HFFc6 (cell line): ENCODE results near the gene AJUBA. TPM values are rescaled to one million over a fixed set of nuclear protein-coding genes. Genes with fewer than 3 reads are reported as not detected.
"Not testable (repeated sequence)": the region's sequence is repeated elsewhere in the genome, so short reads cannot be mapped to it uniquely, and the experiment has no call there.

Experiments
- DNase-seq: peaks from one replicate; pipeline ENCODE4 v3.0.0-alpha.2; 2018
- H3K27ac Mint-ChIP-seq: 2 replicates; pipeline ENCODE4 v1.8.0; 2020; ENCODE audit warnings: mild to moderate bottlenecking, mixed read lengths
- H3K27me3 Mint-ChIP-seq: 2 replicates; pipeline ENCODE4 v1.8.0; 2021; ENCODE audit warnings: mild to moderate bottlenecking, moderate library complexity, mixed read lengths; ENCODE audit not compliant: insufficient read depth
- H3K36me3 Mint-ChIP-seq: 2 replicates; pipeline ENCODE4 v1.8.0; 2021; ENCODE audit warnings: low read depth, mixed read lengths
- H3K4me1 Mint-ChIP-seq: 2 replicates; pipeline ENCODE4 v1.8.0; 2020; ENCODE audit warnings: low read depth, mixed read lengths
- H3K4me3 Mint-ChIP-seq: 2 replicates; pipeline ENCODE4 v1.8.0; 2020; ENCODE audit warnings: mild to moderate bottlenecking, moderate library complexity, mixed read lengths
- H3K9me3 Mint-ChIP-seq: 2 replicates; pipeline ENCODE4 v1.8.0; 2020; ENCODE audit warnings: mild to moderate bottlenecking, mixed read lengths
- total RNA-seq, 6 experiments: library from RNA; stranded (reverse); fragmentation: NEBNext Ultra II Directional; extraction: Animal tissue kit (Norgen Biotek cat#: 25700); gene quantifications; 2 replicates in 1 of 6; 3 replicates in 5 of 6; pipeline ENCODE4 v1.2.3, GENCODE V29; 2021
- TF ChIP-seq, protein P1 (sequence below): fragments of 200-600 bp; sonication (generic); IDR thresholded peaks from 2 replicates; pipeline ENCODE4 v1.5.0; 2021; ENCODE audit warnings: antibody characterized with exemption, mild to moderate bottlenecking

The AJUBA gene
- total RNA-seq, 6 experiments from 2014 or later = 66.0 to 79.7 (median 74.9) TPM

DNA sequence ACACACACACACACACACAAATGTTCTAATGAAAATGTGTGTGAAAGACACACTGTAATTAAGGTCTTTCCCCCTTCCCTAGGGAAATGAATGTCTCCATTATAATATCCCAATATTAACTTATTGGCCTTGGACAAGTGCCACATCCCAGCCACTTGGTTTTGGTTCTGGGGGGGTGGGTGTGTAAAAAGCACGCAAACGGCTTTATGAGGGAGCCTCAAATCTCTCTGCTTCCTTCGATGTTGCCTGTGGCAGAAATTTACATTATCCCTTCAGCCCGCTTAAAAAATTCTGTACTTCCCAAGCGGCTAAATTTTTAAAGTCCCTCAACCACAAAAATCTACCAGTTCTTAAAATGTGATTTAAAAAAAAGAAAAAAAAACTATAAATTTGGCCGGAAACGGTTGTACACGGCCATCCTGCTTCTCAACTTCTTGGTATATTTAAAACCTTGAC, 27.2 kb upstream of the AJUBA start:
- Mint-ChIP-seq H3K36me3 (no peaks in the 10 kb centered on the region), H3K4me1 (peaks cover 57% of the 10 kb centered on the region), H3K4me3 (peak overlapping the region; percentile 95), H3K27ac (peak overlapping the region; percentile 92), H3K9me3 (no peaks in the 10 kb centered on the region), H3K27me3 (peaks cover 7% of the 10 kb centered on the region; the same call in 1 of the 2 replicates)
- DNase-seq = no peak
- TF ChIP-seq, protein P1, sequence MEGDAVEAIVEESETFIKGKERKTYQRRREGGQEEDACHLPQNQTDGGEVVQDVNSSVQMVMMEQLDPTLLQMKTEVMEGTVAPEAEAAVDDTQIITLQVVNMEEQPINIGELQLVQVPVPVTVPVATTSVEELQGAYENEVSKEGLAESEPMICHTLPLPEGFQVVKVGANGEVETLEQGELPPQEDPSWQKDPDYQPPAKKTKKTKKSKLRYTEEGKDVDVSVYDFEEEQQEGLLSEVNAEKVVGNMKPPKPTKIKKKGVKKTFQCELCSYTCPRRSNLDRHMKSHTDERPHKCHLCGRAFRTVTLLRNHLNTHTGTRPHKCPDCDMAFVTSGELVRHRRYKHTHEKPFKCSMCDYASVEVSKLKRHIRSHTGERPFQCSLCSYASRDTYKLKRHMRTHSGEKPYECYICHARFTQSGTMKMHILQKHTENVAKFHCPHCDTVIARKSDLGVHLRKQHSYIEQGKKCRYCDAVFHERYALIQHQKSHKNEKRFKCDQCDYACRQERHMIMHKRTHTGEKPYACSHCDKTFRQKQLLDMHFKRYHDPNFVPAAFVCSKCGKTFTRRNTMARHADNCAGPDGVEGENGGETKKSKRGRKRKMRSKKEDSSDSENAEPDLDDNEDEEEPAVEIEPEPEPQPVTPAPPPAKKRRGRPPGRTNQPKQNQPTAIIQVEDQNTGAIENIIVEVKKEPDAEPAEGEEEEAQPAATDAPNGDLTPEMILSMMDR = no peak

DNA sequence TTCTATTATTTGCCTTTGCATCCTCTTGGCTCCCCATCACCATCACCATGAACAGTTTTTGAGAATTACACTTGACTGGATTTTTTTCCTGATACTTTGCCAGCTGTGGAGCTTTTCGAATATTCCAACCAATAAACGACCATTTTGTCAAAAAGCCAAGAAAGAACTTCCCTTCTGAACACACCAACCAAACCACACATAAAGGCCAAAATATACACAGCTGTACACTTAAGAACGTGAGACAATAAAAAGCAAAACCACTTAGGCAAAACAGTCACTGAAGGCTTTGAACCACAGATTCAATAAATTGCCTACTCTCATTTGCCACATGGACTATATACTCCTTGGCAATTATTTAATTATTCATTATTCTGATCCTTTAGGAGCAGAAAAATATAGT, 26.5 kb upstream of the AJUBA start:
- H3K4me1 Mint-ChIP-seq = peaks cover 57% of the 10 kb centered on the region
- TF ChIP-seq, protein P1 = no peak
- no peaks in the 10 kb centered on the region for H3K9me3 Mint-ChIP-seq
- no peak for DNase-seq
- peaks cover 7% of the 10 kb centered on the region; the same call in 1 of the 2 replicates for H3K27me3 Mint-ChIP-seq
- H3K4me3 Mint-ChIP-seq = peak overlapping the region; percentile 95
- H3K27ac Mint-ChIP-seq = peak overlapping the region; percentile 92
- H3K36me3 Mint-ChIP-seq = no peaks in the 10 kb centered on the region

DNA sequence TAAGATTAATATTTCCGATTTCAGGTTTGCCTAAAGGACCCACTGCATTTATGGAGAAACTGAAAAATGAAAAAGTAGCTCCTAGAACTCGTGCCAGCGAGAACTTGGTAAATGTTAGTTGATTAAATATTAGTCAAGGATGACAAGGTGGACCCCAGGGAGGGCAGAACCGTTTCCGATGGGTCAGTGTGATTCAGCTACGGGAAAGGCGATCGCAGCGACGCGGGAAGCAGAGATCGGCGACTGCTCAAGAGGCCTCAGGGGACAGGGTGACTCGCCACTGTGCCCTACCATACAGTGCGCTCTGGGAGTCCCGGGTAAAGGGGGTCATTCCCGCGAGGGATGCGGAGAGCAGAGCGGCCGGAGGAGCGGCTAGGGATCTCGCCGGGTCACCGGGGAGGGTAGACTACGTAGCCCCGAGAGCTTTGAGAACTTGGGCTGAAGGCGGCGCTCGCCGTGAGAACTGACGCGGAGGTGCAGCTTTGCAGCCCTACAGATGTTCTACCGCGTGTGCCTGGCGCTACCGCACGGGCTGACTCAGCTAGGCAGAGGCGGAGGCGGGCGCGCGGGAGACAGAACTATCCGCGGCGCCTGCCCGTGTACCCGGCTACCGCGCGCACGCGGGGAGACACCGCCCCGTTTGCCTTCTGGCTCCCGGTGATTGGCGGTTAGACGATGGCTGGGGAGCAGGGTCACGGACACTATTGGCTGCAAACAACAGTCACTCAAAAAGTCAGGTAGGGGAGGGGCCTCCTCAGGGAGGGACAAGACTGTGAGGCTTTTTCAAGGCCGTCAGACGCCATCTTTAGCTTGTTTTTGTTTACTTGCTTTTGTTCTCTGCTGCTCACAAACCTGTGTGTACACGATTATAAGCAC, 24.4 kb upstream of the AJUBA start:
- Mint-ChIP-seq H3K4me1 (peaks cover 57% of the 10 kb centered on the region), H3K36me3 (no peaks in the 10 kb centered on the region), H3K27ac (peak overlapping the region; percentile 99), H3K4me3 (peak overlapping the region; percentile 98), H3K27me3 (peaks cover 7% of the 10 kb centered on the region), H3K9me3 (no peaks in the 10 kb centered on the region)
- DNase-seq = peak; percentile 97
- TF ChIP-seq, protein P1 = peak; percentile 55; the same call in 1 of the 2 replicates

DNA sequence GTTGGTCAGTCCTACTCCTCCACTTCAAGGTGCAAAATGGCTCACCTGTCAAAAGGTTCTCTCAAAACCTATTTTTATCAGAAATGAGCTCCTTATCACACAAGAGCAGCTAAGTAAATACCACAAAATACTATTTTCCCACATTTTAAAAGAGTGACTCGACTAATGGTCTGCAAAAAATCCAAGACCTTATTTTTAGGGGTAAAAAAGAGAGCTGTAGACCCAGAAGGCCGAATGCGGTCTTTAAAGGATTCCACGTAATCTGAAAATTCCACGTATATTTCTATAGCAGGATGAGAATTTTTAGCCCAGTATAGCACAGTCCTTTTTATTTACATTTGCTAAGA, 23.8 kb upstream of the AJUBA start:
- DNase-seq = no peak
- Mint-ChIP-seq H3K4me1 (peaks cover 53% of the 10 kb centered on the region), H3K4me3 (peak overlapping the region; percentile 98), H3K27me3 (peaks cover 7% of the 10 kb centered on the region), H3K27ac (peak overlapping the region; percentile 99), H3K9me3 (no peaks in the 10 kb centered on the region), H3K36me3 (no peaks in the 10 kb centered on the region)
- TF ChIP-seq, protein P1 = no peak

DNA sequence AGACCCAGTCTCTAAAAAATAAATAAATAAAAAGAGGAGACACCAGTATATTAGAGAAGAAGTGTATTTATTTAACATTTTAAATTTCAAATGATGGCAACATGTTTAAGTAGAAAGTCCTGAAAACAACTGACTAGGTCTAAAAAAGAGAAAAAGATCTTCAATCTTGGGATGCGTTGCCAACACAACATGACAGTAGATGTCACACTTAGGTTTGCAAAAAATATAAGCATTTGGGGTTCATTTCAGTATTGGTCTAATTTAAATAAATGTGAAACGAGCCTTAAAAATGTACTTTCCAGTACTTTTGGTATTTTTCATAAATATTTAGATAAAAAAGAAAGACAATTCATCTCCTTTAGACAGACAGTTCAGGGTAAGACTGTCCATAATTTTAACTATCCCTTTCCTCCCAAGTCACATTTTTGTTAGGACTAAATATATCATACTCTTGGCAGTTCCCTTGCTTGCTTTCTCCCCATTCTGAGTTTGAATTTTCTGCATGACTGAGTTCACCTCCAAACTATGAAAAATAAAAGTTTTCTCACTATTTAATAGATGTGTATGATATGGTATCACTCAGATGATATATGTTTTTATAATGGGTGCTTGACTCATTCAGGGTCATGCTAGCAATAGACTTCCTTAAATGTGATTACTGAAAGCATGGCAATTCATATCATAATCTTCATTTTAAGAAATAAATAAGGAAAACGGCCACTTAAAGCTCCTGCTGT, 23.3 kb upstream of the AJUBA start:
- Mint-ChIP-seq H3K27me3 (peaks cover 7% of the 10 kb centered on the region), H3K4me1 (peaks cover 52% of the 10 kb centered on the region), H3K36me3 (no peaks in the 10 kb centered on the region), H3K9me3 (no peaks in the 10 kb centered on the region), H3K27ac (peak overlapping the region; percentile 99), H3K4me3 (peak overlapping the region; percentile 98)
- TF ChIP-seq, protein P1 = no peak
- DNase-seq = no peak

DNA sequence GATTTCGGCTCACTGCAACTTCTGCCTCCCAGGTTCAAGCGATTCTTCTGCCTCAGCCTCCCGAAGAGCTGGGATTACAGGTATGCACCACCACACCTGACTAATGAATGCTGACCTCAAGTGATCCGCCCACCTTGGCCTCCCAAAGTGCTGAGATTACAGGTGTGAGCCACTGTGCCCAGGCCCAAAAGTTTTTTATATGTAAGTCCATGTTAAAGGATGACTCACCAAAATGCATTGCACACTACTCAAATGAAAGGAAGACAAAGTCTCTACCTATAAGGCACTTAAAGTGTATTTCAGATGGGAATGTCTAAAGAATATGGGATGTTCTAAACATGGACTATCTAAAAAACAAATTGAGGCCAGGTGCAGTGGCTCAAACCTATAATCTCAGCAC, 21.9 kb upstream of the AJUBA start:
- H3K9me3 Mint-ChIP-seq, H3K27ac Mint-ChIP-seq, H3K4me3 Mint-ChIP-seq, H3K36me3 Mint-ChIP-seq, H3K27me3 Mint-ChIP-seq, DNase-seq: not testable (repeated sequence)
- peaks cover 40% of the 10 kb centered on the region for H3K4me1 Mint-ChIP-seq
